ENCODE data around the gene RUNX2.

DNA sequence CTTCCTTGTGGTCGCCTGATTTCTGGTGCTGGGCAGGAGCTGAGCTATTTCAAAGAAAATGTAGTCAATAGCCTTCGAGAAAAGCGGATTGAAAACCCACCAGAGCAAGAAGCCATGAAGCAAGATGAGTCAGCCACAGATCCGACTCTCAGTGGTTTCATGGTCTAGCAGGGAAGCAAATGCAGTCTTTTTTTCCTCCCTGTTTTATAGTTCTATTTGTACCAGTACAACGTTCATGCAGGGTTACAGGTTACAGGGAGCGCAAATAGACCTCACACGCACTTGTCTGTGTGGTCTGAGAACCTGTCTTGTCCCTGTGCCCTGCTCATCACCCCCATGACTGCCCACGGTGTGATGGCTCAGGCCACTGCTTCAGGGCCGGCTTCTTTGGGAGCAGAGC, 359.4 kb downstream of the RUNX2 start:
- no peak for TF ChIP-seq POLR2A (IDR thresholded peaks at IDR 0.05)
- TF ChIP-seq, protein P1, sequence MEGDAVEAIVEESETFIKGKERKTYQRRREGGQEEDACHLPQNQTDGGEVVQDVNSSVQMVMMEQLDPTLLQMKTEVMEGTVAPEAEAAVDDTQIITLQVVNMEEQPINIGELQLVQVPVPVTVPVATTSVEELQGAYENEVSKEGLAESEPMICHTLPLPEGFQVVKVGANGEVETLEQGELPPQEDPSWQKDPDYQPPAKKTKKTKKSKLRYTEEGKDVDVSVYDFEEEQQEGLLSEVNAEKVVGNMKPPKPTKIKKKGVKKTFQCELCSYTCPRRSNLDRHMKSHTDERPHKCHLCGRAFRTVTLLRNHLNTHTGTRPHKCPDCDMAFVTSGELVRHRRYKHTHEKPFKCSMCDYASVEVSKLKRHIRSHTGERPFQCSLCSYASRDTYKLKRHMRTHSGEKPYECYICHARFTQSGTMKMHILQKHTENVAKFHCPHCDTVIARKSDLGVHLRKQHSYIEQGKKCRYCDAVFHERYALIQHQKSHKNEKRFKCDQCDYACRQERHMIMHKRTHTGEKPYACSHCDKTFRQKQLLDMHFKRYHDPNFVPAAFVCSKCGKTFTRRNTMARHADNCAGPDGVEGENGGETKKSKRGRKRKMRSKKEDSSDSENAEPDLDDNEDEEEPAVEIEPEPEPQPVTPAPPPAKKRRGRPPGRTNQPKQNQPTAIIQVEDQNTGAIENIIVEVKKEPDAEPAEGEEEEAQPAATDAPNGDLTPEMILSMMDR (IDR thresholded peaks at IDR 0.05 in 4 of 5, conservative IDR thresholded peaks at IDR 0.05 in 1 of 5): no peak

All from gastrocnemius medialis (tissue), 4 donors.